NCI-H226 (cell line): ENCODE results near the gene MARCHF9.
A peak's percentile ranks its signal among the peaks of the same experiment; 100 is the strongest.

Experiments used
- DNase-seq: peaks from one replicate; pipeline ENCODE4 v3.0.0-alpha.2; 2015

The MARCHF9 gene

GRCh38 chr12:57739387-57739786, 15.5 kb upstream of the MARCHF9 start:
- no peak for DNase-seq

GRCh38 chr12:57739914-57740538, 14.9 kb upstream of the MARCHF9 start:
- DNase-seq = no peak

- DNase-seq = no peak
Observed at GRCh38 chr12:57740656-57741412, 14.1 kb upstream of the MARCHF9 start.

GRCh38 chr12:57741413-57741789, 13.5 kb upstream of the MARCHF9 start:
- no peak for DNase-seq

- DNase-seq = no peak
Observed at GRCh38 chr12:57741844-57742738, 12.8 kb upstream of the MARCHF9 start.

- DNase-seq = no peak
Observed at GRCh38 chr12:57743769-57744168, 11.1 kb upstream of the MARCHF9 start.

GRCh38 chr12:57744194-57744776, 10.6 kb upstream of the MARCHF9 start:
- no peak for DNase-seq

- peak; percentile 98 for DNase-seq
Observed at GRCh38 chr12:57744777-57745484, 10.0 kb upstream of the MARCHF9 start, which contains the start of gene TSPAN31. TSPAN31 (plus strand) TSS chr12:57745039; CDS start chr12:57745155, 116 bp downstream.

GRCh38 chr12:57745485-57745881, 9.4 kb upstream of the MARCHF9 start:
- no peak for DNase-seq

- no peak for DNase-seq
Observed at GRCh38 chr12:57746025-57746424, 8.9 kb upstream of the MARCHF9 start.

GRCh38 chr12:57749061-57749460, 5.8 kb upstream of the MARCHF9 start:
- DNase-seq = no peak

GRCh38 chr12:57750561-57751431, 4.1 kb upstream of the MARCHF9 start:
- no peak for DNase-seq

GRCh38 chr12:57751432-57751787, 3.5 kb upstream of the MARCHF9 start:
- no peak for DNase-seq

- DNase-seq = peak; percentile 100
Observed at GRCh38 chr12:57751788-57752667, 2.9 kb upstream of the MARCHF9 start, which contains the start of gene CDK4. CDK4 (minus strand) TSS chr12:57752310; CDS start chr12:57751717, 593 bp downstream.

GRCh38 chr12:57752668-57753000, 2.3 kb upstream of the MARCHF9 start:
- DNase-seq = no peak

GRCh38 chr12:57753756-57754337, 1.1 kb upstream of the MARCHF9 start:
- no peak for DNase-seq

- no peak for DNase-seq
Observed at GRCh38 chr12:57755194-57755453, 221 bp downstream of the MARCHF9 start.

- no peak for DNase-seq
Observed at GRCh38 chr12:57755454-57756372, 810 bp downstream of the MARCHF9 start.
